Cerebellar cortex (tissue), 1 donor: Measurements from ENCODE around the gene SCN2A.
A peak's percentile ranks its signal among the peaks of the same experiment; 100 is the strongest.
"Not testable (repeated sequence)": the region's sequence is repeated elsewhere in the genome, so short reads cannot be mapped to it uniquely, and the experiment has no call there.

ENCODE experiments used
- DNase-seq: peaks from one replicate; pipeline ENCODE4 v3.0.0-alpha.2; 2015; ENCODE audit warnings: low spot score

SCN2A gene

DNA sequence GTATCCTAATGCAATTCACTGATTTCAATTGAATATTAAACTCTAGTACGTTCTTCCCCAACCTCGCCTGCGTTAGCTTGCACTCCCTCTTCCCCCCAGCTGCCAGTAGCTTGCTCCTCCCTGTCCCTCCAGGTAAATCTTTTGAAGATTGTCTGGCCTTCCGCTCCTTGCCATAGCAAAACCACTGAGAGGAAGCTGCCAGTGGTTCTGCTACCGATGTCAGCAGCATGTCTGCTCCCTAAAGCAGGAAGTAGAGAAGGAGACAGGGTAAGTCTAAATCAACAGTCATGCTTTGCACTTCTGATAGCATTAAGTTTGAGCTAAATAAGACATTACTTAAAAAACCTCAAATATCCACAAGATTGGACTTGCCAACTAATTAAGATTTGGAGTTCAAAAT is 89.1 kb downstream of the SCN2A start:
- no peak for DNase-seq

DNA sequence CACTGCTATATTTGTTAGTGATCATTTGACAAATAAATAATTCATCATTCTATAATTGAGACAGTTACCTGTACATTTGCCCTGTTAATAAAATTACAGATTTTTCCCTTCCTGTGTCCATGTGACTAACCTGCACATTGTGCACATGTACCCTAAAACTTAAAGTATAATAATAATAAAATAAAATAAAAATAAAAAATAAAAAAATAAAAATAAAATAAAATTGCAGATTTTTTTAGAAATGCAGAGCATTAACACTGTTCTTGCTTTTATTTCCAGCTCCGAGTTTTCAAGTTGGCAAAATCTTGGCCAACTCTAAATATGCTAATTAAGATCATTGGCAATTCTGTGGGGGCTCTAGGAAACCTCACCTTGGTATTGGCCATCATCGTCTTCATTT is 105.1 kb downstream of the SCN2A start:
- not testable (repeated sequence) for DNase-seq

DNA sequence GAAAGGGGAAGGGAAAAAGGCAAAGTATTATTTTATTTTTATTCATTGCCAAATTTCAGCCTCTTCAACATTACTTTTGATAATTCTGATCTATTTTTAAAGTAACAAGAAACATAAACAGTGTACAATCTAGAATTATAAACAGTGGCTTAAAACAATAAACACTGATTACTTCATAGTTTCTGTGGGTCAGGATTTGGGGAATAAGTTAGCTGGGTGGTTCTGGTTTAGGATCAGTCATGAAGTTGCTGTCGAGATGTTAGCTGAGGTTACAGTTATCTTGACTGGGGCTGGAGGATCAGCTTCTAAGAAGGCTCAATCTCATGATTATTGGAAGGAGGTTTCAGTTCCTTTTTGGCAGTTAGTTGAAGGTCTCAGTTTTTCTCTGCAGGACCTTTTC is 109.2 kb downstream of the SCN2A start:
- DNase-seq, result no peak

DNA sequence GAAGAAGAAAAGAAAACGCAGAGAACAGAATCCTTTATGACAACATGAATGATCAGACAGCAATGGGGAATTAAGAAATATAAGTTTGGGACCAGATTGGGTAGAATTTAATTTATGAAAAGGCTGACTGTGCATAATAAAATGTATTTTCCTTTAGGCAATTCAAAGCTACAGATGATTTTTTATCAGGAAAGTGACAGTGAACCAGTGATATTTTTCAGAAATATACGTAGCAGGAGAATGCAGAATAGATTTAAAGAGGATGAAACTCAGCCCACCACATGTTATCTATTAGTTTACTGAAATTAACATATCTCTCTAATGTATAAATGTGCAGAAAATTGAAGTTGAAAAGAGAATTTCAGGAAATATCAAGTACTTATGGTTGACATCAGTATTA is 110.0 kb downstream of the SCN2A start:
- DNase-seq, result no peak

DNA sequence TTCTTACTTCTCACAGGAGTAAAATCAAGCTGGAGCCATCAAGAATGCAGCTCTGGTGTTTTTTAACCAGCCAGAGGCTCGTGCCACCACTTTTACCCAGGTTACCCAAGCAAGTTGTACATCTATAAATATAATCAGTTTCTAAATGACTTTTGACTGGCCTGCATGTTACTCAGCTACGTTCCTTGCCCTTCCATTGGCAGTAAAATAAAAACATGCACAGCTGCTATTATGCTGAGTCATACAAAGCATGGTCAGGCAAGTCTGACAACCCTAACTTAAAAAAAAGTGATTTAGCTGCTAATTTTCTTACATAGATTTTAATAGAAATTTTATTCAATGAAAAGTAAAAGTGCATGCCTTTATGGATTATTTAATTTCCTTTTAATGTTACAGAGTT is 118.5 kb downstream of the SCN2A start:
- peak; percentile 52 for DNase-seq

DNA sequence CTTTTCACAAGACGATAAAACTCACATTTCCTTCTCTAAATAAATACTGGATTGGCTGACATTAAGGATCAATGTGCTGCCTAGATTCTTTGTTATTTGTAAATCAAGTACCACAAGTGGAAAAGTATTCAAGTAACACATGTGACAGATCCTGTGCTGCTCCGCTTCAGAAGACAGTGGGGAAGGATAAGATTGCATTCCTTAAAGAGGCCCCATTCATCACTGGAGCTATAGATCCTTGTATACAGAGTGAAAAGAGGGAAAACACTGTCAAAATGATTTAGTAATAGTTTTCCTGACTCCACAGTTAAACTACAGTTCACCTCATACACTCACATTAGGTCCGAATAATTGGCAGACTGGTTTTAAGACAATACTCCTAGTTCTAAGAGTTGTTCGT is 122.3 kb downstream of the SCN2A start:
- DNase-seq, result no peak

DNA sequence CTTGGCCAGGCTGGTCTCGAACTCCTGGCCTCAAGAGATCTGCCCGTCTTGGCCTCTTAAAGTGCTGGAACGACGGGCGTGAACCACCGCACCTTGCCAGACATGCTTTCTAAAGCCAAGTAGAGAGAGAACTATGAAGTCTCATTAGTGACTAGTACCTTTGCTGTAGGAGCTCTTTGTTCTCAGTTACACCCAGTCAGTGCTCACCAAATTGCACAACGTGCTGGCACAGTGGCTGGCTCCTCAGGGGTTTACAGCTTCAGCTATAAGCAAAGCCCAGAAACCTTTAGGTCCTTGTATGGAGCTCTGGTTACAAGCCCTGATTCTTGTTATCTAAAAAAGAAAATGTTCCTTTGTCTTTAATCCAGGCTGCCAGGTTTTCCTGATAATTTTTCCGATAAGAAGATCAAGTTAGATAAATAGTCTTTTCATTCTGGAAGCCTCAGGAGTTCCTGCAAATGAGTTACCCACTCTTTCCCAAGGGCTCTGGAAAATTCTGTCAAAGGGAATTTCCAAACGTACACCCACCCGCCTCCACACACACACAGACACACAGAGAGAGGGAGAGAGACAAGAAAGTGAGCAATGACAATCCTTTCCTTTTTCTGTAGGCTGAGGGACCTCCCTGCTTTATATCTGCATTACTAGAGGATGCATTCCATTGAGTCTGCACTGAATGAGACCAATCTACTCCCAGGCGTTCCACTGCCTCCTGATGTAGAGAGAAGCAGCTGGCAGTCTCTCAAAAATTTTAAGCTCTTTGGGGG is 130.1 kb downstream of the SCN2A start:
- no peak for DNase-seq

DNA sequence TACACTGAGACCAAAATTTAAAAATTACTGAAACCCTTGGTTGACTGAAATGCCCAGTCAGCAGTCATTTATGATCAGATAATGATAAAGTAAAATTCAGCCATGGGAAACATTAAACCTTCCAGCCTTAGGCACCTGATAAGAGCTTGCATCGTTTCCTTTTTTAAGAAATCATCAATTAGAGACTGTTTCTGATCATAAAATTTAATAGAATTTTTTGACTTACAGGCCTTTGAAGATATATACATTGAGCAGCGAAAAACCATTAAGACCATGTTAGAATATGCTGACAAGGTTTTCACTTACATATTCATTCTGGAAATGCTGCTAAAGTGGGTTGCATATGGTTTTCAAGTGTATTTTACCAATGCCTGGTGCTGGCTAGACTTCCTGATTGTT is 130.7 kb downstream of the SCN2A start:
- no peak for DNase-seq

DNA sequence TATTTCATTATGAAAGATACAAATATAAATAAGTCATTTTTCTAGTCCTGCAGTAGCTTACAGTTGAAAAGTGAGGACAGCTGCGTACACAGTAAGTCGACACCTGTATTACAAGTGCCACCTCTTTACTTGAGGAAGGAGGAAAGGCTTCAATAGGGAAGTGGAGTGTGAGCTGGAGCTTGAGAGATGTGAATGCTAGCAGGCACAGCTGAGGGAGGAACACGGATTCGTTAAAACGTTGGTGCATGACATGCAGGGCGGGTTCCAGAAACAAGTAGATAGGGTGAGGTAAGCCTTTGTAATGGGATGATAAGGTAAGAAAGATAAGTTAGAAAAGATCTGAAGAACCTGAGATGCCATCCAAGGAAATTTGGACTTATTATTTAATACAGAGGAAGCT is 132.1 kb downstream of the SCN2A start:
- no peak for DNase-seq

DNA sequence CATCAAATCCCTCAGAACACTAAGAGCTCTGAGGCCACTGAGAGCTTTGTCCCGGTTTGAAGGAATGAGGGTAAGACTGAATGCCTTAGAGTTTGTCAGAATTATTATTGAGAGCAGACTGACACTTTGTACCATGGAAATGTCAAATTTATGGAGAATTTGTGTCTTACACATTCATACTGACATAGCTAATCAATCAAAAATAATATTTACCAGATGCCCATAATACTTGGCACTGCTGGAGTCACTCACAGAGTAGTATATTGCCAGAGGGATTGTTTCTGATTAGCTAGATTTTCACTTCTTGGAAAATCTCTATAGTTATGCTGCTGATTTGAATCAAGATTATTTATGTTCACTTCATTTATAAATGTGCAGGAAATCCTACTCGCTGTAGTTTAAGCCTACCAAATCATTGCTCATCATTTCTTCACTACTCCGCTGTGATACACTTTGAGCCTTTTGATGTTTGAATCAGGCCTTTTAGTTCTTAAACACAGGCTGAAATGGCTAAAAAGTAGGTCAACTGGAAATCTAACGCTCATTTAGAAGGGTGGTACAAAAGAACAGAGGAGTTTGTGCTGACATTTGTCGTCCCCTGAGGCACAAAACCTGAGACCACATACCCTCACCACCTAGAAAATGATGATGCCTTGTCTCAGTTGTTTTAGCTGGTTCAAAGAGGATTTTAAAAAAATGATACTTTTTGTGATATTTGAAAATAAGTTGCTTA is 134.2 kb downstream of the SCN2A start:
- peak; percentile 23 for DNase-seq

DNA sequence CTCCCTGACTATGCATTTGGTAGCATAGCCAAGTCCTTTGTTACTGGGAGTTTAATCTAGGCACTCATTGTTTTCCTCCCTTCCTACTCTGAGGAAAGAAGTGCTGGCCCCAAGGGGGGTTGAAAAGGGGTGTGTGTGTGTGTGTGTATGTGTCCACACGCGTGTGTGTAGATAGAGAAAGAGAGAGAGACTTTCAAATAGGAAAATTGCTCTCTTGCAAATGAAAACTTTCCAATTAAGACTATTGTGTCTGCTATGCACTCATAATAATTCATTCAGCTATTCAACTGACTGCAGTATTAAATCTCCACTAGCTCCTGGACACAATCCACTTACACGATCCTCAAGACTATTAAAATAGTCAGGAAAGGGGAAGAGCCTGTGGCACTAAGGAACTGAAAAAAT is 137.4 kb downstream of the SCN2A start:
- DNase-seq, result no peak

DNA sequence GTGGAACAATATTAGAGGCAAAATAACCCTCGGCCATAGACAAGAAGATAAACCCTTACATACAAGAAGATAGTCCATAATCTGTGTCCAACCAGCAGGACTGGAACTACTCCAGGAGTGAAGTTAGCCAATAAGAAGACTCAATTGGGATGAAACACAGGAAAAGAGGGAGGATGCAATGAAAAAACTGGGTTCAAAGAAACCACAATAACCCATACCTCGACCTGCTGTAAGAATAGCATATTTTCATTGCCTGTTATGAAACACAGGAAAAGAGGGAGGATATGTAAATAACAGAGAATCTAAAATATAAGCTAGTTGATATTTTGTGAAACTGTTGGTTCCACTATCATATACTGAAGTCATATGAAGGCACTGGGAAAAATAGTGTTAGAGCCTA is 143.1 kb downstream of the SCN2A start:
- DNase-seq, result no peak

DNA sequence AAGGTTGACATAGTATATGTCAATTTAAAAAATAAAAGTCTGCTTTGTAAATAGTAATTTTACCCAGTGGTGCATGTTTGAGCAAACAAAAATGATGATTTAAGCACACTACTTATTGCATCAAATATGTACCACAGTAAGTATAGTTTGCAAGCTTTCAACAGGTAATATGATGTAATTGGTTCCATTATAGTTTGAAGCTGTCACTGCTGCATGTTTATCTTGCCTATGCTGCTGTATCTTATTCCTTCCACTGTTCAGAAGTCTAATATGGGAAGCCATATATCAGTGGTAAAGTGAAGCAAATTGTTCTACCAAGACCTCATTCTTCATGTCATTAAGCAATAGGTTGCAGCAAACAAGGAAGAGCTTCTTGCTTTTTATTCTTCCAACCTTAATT is 151.7 kb downstream of the SCN2A start:
- no peak for DNase-seq

DNA sequence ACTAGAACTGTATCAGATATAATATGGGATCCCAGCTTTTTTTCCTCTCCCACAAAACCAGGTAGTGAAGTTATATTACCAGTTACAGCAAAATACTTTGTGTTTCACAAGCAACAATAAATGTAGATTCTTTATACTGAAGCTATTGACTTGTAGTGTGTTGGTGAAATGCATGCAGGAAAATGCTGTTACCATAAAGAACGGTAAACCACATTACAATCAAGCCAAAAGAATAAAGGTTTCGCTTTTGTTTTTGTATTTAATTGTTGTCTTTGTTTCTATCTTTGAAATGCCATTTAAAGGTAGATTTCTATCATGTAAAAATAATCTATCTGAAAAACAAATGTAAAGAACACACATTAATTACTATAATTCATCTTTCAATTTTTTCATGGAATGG is 152.6 kb downstream of the SCN2A start:
- no peak for DNase-seq

DNA sequence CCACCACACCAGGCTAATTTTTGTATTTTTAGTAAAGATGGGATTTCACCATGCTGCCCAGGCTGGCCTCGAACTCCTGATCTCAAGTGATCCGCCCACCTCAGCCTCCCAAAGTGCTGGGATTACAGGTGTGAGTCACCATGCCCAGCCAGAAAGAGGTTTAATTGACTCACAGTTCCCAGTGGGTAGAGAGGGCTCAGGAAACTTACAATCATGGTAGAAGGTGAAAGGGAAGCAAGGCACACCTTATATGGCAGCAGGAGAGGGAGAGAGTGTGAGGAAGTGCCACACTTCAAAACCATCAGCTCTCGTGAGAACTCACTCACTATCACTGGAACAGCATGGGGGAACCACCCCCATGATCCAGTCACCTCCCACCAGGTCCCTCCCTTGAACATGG is 159.4 kb downstream of the SCN2A start:
- DNase-seq, result not testable (repeated sequence)

DNA sequence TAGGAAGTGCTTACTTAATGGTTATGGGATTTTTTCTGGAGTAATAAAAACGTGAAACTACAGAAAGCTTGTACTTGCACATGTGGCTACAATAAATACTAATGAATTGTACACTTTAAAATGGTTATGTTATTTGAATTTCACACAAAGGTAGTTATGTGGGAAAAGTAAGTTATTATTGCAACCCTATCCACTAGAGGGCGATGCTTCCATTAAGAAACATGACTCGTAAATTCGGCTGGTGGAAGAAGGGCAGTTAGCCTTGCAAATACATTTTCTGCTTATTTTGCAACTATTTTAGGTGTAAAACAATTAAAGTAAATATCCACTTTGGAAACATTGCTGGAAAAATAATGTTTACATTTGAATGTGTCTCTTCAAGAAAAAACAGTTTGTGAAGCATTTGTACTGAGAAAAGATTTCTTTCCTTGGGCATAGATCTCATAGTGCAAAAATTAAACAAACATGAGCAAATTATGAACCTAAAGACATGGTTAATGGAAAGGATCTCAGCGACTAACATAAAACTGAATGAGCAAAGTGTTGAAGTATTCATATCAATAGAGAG is 162.2 kb downstream of the SCN2A start:
- peak; percentile 82 for DNase-seq

DNA sequence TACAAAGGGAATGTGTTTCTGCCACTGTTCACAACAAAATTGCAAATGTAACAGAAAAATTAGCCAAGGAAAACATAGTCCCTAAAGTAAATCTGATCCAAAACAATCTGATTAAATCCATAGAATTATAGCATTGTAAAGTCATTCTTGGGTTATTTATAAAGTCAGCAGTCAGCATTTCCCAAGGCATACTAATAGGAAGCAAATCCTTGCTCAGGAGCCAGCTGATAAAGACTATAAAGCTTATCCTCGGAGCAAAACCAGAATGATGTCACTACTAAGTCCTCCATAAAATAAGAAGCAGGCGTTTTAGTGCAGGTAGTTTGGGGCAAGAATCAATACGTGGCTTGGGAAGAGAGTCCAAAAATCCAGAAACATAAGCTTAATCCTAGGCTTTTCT is 162.9 kb downstream of the SCN2A start:
- no peak for DNase-seq

DNA sequence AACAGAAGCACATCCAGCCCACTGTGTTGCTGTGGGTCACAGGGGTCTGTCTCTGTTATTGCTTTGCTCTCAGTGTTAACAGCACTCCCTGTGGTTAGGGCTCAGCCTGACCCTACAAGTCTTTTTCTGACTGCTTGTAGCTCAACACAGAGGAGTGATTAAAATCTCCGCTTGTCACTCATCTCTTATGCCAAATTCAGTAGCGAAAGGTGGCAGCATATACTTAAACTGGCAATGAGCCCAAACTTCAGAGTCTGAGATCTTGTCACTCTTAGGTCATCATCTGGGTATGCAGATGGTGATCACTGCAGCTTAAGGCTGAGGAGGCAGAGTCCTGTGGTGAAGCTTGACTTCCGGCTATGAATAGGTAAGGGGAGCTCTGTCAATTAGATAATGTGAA is 167.0 kb downstream of the SCN2A start:
- no peak for DNase-seq

DNA sequence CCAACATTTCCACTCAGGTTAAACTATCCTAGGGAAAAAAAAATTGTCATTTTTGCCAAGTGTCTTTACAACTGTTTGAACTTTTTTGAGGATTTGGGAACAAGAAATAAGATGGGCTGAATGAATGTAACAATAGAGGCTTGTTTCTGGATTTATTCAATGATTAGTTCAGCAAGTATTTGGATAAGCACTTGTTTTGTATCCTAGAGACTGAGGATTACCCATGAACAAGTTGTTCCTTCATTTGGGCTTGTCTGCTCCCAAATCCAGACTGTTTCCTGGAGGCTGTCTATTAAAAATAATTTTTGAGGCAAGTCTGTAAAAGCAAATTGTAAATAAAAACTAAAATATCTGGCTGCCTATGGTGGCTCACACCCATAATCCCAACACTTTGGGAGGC is 168.3 kb downstream of the SCN2A start:
- DNase-seq, result no peak

DNA sequence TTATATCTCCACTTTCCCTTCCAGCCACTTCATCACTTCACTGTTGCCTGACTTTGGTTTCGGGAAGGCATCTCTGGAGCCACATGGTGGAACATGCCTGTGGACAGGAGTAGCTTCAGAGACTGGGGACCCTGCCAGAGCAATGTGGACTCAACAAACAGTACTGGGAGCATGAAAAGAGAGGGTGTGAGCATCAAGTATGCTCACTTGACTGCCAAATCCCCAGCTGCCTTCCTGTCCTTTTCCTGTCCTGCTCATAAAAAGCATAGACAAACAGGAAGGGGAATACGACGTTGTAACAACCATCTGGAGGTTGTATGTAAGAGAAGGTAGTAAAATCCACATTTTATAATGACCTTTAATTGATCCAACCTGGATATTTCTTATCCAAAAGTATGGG is 169.0 kb downstream of the SCN2A start:
- no peak for DNase-seq

DNA sequence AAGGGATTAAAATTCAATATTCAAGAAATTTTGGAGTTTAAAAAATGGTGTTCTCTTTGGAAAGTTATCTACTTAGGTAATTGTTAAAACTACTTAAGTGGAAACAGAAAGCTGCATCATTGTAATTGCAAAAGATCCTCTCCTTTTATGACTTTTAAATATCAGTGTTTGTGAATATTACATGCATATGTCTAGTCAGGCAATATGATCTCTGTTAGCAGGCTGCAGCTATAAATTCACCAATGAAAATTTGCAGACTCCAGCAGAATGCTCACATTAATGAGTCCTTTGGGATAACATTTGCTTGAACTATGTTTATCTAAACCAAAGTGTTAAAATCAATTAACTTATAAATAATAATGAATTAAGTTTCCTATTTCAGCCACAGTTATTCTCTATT is 171.1 kb downstream of the SCN2A start:
- DNase-seq, result no peak

DNA sequence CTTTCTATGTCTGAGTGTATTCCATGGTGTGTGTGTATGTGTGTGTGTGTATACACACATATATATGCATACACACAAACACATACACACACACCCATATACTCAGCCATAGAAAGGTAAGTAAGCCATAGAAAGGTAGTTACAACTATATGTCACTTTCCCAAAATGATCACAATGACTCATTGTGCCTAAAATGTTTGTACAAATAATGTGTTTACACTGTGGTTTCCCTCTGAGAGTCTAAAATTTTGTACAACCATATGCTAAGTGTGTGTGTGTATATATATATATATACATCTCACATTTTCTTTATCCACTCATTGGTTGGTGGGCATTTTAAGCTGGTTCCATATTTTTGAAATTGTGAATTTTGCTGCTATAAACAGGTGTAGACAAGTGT is 175.0 kb downstream of the SCN2A start:
- DNase-seq, result no peak

DNA sequence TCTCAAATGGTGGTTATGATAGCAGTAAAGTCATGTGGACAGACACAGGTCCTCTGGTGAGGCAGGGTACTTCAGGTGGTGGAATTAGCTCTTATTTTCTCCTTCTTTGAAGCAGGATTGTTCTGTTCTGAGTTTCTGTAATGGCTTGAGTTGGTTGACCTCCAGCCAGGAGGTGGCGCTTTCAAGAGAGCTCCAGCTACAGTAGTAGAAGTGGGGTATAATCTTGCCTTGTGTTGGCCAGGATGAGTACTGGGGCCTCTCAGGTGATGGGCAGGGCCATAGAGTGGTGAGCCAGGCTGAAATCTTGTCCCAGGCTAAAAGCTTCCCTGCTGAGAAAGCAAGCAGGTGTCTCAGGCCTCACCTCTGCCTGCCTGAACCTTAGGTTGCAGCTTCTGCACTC is 177.8 kb downstream of the SCN2A start:
- no peak for DNase-seq

DNA sequence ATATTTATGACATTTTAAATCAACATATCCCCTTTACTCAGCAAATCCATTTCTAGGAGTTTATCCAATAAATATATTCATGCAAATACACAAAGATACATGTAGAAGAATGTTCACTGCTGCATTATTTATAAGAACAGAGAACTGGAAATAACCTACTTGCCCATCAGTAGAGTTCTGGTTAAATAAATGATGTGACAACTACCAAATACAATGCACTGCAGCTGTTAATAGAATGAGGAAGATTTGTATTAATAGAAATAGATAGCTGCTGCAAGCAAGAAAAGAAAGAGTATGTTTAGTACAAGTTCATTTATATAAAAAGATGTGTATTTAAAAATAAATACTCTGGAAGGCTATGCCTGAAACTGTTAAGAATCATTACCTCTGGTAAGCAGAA is 181.0 kb downstream of the SCN2A start:
- no peak for DNase-seq
